Measurements from ENCODE around the gene NKX2-2.

- no peak for TF ChIP-seq GABPA (IDR thresholded peaks at IDR 0.05 in 1 of 2, conservative IDR thresholded peaks at IDR 0.05 in 1 of 2)
- TF ChIP-seq CTCF (IDR thresholded peaks at IDR 0.05; ENCODE audit: low read depth, low read length, missing input control): no peak
- TF ChIP-seq JUND (IDR thresholded peaks at IDR 0.05): no peak
These were observed 40.6 kb upstream of the NKX2-2 start for GRCh38 chr20:21554376-21554890.

All from liver (tissue), 3 donors.